ENCODE data around the gene ARFGEF2.
"Not testable (repeated sequence)": the region's sequence is repeated elsewhere in the genome, so short reads cannot be mapped to it uniquely, and the experiment has no call there.

Gene ARFGEF2

DNA sequence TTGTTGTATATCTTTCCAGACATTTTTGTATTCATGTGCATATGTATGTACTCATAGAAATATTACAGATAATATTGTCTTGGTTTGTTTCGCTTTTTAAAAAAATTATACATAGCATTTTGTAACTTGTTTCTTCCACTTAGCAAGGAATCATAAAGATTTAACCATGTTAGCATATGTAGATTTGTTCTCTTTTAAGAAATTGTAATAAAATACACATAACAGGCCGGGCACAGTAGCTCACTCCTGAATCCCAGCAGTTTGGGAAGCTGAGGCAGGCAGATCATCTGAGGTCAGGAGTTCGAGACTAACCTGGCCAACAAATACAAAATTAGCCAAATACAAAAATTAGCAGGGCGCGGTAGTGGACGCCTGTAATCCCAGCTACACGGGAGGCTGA, 80.2 kb downstream of the ARFGEF2 start:
- Histone ChIP-seq H4K20me1 (ENCODE audit: insufficient read depth, low read length) (no peaks in the 10 kb centered on the region), H2AFZ (ENCODE audit: low read depth, low read length) (no peak overlapping the region), H3K9me3 (ENCODE audit: insufficient read depth, low read length) (no peaks in the 10 kb centered on the region), H3K79me2 (ENCODE audit: low read length) (no peaks in the 10 kb centered on the region), H3K4me3 (ENCODE audit: low read length) (no peak overlapping the region), H3K4me2 (ENCODE audit: low read length) (no peak overlapping the region), H3K4me1 (ENCODE audit: low read length) (no peaks in the 10 kb centered on the region), H3K9ac (ENCODE audit: low read length) (no peak overlapping the region), H3K36me3 (replicated peaks; ENCODE audit: low read depth, low read length) (peaks cover 41% of the 10 kb centered on the region), H3K27ac (ENCODE audit: low read length) (no peak overlapping the region), H3K27me3 (ENCODE audit: low read depth, low read length) (no peaks in the 10 kb centered on the region)
- TF ChIP-seq CTCF (IDR thresholded peaks at IDR 0.05; ENCODE audit: low read depth, low read length) (no peak), EZH2phosphoT487 (IDR thresholded peaks at IDR 0.05; ENCODE audit: low read depth) (no peak)

DNA sequence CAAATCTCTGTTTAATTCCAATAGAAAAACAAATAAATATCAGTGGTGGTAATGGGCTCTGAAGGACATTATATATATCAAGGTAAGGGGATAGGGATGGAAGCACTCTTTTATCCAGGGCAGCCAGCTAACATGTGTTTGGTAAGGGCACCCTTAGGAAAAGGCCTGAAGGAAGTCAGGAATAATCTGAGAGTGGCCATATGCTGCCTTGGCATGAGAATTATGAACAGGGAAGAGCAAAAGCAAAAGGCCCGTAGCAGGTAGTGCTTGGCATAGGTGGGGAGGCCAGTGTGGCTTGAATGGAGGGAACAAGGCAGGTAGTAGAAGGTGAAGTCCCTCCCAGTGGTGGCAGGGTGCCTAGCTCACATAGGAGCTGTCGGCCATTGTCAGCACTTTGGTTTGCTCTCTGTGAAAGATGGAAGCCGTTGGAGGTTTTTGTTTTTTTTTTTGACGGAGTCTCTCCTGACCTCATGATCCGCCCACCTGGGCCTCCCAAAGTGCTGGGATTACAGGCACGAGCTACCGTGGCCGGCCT, 85.0 kb downstream of the ARFGEF2 start:
- peaks cover 38% of the 10 kb centered on the region for H3K36me3 ChIP-seq (replicated peaks; ENCODE audit: low read depth, low read length)

GRCh38 chr20:49009899-49010631, 88.6 kb downstream of the ARFGEF2 start:
- no peak overlapping the region for H3K4me3 ChIP-seq (ENCODE audit: low read length)
- no peak overlapping the region for H2AFZ ChIP-seq (ENCODE audit: low read depth, low read length)
- no peak overlapping the region for H3K4me2 ChIP-seq (ENCODE audit: low read length)
- no peak overlapping the region for H3K27ac ChIP-seq (ENCODE audit: low read length)
- H3K27me3 ChIP-seq (ENCODE audit: low read depth, low read length): no peaks in the 10 kb centered on the region
- H3K9me3 ChIP-seq (ENCODE audit: insufficient read depth, low read length): no peaks in the 10 kb centered on the region
- H3K36me3 ChIP-seq (replicated peaks; ENCODE audit: low read depth, low read length): peaks cover 60% of the 10 kb centered on the region
- H4K20me1 ChIP-seq (ENCODE audit: insufficient read depth, low read length): no peaks in the 10 kb centered on the region
- H3K79me2 ChIP-seq (ENCODE audit: low read length): no peaks in the 10 kb centered on the region
- H3K4me1 ChIP-seq (ENCODE audit: low read length): no peaks in the 10 kb centered on the region
- no peak overlapping the region for H3K9ac ChIP-seq (ENCODE audit: low read length)
- TF ChIP-seq EZH2phosphoT487 (IDR thresholded peaks at IDR 0.05; ENCODE audit: low read depth): no peak
- no peak for TF ChIP-seq CTCF (IDR thresholded peaks at IDR 0.05; ENCODE audit: low read depth, low read length)

More for the DNA sequence above, 85.0 kb downstream of the ARFGEF2 start:
- H3K9ac ChIP-seq (ENCODE audit: low read length): no peak overlapping the region
- no peak overlapping the region for H3K27ac ChIP-seq (ENCODE audit: low read length)
- H3K79me2 ChIP-seq (ENCODE audit: low read length): no peaks in the 10 kb centered on the region
- TF ChIP-seq CTCF (IDR thresholded peaks at IDR 0.05; ENCODE audit: low read depth, low read length): no peak
- TF ChIP-seq EZH2phosphoT487 (IDR thresholded peaks at IDR 0.05; ENCODE audit: low read depth): no peak
- no peak overlapping the region for H3K4me2 ChIP-seq (ENCODE audit: low read length)
- H3K27me3 ChIP-seq (ENCODE audit: low read depth, low read length): no peaks in the 10 kb centered on the region
- no peaks in the 10 kb centered on the region for H3K4me1 ChIP-seq (ENCODE audit: low read length)
- no peak overlapping the region for H2AFZ ChIP-seq (ENCODE audit: low read depth, low read length)
- no peaks in the 10 kb centered on the region for H3K9me3 ChIP-seq (ENCODE audit: insufficient read depth, low read length)
- H3K4me3 ChIP-seq (ENCODE audit: low read length): no peak overlapping the region
- H4K20me1 ChIP-seq (ENCODE audit: insufficient read depth, low read length): no peaks in the 10 kb centered on the region

DNA sequence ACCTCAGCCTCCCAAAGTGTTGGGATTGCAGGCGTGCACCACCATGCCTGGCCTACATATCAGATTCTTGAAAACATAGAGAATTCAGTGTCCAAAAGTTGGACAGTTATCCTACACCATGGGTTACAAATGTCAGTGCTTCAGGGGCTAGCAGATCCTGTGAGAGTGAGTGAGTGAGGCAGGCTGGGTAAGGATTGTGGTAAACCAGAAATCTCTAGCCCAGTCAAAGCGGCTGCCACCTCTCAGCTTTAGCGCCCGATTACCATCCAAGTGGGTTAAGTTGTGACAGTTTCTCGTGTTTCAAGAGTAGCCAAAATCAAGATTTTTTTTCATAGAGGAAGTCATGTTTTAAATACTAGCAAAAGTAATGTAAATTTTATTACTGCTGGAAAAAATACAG, 102.7 kb downstream of the ARFGEF2 start:
- no peaks in the 10 kb centered on the region for H3K79me2 ChIP-seq (ENCODE audit: low read length)
- H3K4me3 ChIP-seq (ENCODE audit: low read length): no peak overlapping the region
- no peaks in the 10 kb centered on the region for H3K27me3 ChIP-seq (ENCODE audit: low read depth, low read length)
- peaks cover 37% of the 10 kb centered on the region for H3K36me3 ChIP-seq (replicated peaks; ENCODE audit: low read depth, low read length)
- TF ChIP-seq EZH2phosphoT487 (IDR thresholded peaks at IDR 0.05; ENCODE audit: low read depth): no peak
- TF ChIP-seq CTCF (IDR thresholded peaks at IDR 0.05; ENCODE audit: low read depth, low read length): no peak
- no peaks in the 10 kb centered on the region for H3K4me1 ChIP-seq (ENCODE audit: low read length)
- H4K20me1 ChIP-seq (ENCODE audit: insufficient read depth, low read length): no peaks in the 10 kb centered on the region
- H3K4me2 ChIP-seq (ENCODE audit: low read length): no peak overlapping the region
- H3K27ac ChIP-seq (ENCODE audit: low read length): no peak overlapping the region
- no peak overlapping the region for H3K9ac ChIP-seq (ENCODE audit: low read length)
- no peak overlapping the region for H2AFZ ChIP-seq (ENCODE audit: low read depth, low read length)
- H3K9me3 ChIP-seq (ENCODE audit: insufficient read depth, low read length): no peaks in the 10 kb centered on the region

GRCh38 chr20:49028177-49028576, 106.7 kb downstream of the ARFGEF2 start:
- H3K27ac ChIP-seq (ENCODE audit: low read length); H3K79me2 ChIP-seq (ENCODE audit: low read length); H3K9me3 ChIP-seq (ENCODE audit: insufficient read depth, low read length); H3K9ac ChIP-seq (ENCODE audit: low read length); H3K4me2 ChIP-seq (ENCODE audit: low read length); H2AFZ ChIP-seq (ENCODE audit: low read depth, low read length); H3K4me1 ChIP-seq (ENCODE audit: low read length); H3K27me3 ChIP-seq (ENCODE audit: low read depth, low read length); H3K4me3 ChIP-seq (ENCODE audit: low read length); H4K20me1 ChIP-seq (ENCODE audit: insufficient read depth, low read length): not testable (repeated sequence)
- peaks cover 39% of the 10 kb centered on the region for H3K36me3 ChIP-seq (replicated peaks; ENCODE audit: low read depth, low read length)
